ENCODE results near the gene MDK. TPM values are rescaled to one million over a fixed set of nuclear protein-coding genes. Genes with fewer than 3 reads are reported as not detected.

The MDK gene
- total and polyA plus RNA-seq, 12 donors = 3.6 to 16.5 (median 5.3) TPM

DNA sequence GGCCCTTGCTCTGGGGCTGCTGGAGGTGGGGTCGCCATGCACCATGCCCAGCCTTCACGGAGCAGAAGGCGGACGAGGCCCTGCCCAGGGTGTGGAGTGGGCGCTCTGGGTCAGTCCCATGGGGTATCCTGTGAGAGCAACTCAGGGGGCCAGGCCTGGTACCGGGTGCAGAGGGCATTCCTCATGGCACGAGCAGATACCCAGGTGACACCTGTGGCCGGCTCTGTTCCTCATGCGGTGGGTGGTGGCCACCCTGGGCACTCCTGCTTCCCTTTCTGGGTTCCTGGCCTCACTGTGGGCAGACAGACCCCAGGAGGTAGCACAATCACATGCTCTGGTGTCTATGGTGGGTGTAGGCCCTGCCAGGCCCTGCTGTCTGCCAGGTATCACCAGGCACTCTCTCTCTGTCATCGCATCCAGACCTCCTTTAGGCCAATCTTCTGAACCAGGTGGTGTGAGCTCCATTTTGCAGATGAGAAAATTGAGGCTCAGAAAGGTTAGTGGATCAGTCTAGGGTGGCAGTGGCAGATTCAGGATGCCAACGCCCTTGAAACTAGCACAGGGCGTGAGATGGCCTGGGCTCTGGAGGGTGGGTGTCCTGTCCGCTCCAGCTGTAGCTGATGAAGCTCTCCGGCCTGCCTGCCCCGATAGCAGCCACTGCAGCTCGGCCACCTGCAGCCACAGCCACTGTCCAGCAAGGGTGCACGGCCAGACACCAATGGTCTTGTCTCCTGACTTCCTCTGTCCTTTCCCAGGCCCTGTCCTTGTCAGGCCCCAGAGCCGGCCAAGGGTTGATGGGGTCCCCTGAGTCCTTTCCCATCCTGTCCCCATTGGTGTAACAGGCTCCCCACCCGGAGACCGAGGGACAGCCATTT is 19.1 kb upstream of the MDK start:
- no peaks in the 10 kb centered on the region for H3K9me3 ChIP-seq
- H3K27me3 ChIP-seq = no peaks in the 10 kb centered on the region
- DNase-seq (peak in 1 of 2 donors; percentile 40), ATAC-seq (peak in 6 of 8 donors; percentile 1 to 18 (median 6))
- peak overlapping the region in 9 of 10 donors; percentile 31 to 60 (median 57) for H3K4me3 ChIP-seq
- TF ChIP-seq, protein P1, sequence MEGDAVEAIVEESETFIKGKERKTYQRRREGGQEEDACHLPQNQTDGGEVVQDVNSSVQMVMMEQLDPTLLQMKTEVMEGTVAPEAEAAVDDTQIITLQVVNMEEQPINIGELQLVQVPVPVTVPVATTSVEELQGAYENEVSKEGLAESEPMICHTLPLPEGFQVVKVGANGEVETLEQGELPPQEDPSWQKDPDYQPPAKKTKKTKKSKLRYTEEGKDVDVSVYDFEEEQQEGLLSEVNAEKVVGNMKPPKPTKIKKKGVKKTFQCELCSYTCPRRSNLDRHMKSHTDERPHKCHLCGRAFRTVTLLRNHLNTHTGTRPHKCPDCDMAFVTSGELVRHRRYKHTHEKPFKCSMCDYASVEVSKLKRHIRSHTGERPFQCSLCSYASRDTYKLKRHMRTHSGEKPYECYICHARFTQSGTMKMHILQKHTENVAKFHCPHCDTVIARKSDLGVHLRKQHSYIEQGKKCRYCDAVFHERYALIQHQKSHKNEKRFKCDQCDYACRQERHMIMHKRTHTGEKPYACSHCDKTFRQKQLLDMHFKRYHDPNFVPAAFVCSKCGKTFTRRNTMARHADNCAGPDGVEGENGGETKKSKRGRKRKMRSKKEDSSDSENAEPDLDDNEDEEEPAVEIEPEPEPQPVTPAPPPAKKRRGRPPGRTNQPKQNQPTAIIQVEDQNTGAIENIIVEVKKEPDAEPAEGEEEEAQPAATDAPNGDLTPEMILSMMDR (IDR thresholded peaks at IDR 0.05) = no peak
- H3K36me3 ChIP-seq = peaks cover 0 to 32% (median 0%) of the 10 kb centered on the region in 9 donors
- peak overlapping the region; percentile 68 to 97 (median 93) for H3K27ac ChIP-seq
- intact Hi-C loops (cut with DNase I) = loop anchor here in 2 of 10 donors (2.0 to 5.0 kb wide), 2 partner anchors 14 to 125 kb away; no protein-coding TSS in a partner anchor
- WGBS, 2 donors = 67 to 71% methylated on average over 20 of the region's 20 CpGs
- peaks cover 27 to 78% (median 63%) of the 10 kb centered on the region in 9 donors for H3K4me1 ChIP-seq

GRCh38 chr11:46363031-46363407 is 18.4 kb upstream of the MDK start:
- ATAC-seq = peak; percentile 33 to 80 (median 66)
- Histone ChIP-seq H3K9me3 (no peaks in the 10 kb centered on the region), H3K27ac (peak overlapping the region; percentile 68 to 97 (median 93)), H3K36me3 (peaks cover 0 to 37% (median 4%) of the 10 kb centered on the region in 9 donors), H3K27me3 (no peaks in the 10 kb centered on the region), H3K4me3 (peak overlapping the region in 7 of 10 donors; percentile 43 to 60 (median 57)), H3K4me1 (peaks cover 25 to 78% (median 68%) of the 10 kb centered on the region in 9 donors)
- WGBS, 2 donors = 26 to 38% methylated on average over 9 of the region's 9 CpGs
- TF ChIP-seq, protein P1 (IDR thresholded peaks at IDR 0.05) = no peak
- intact Hi-C loops (cut with DNase I) = loop anchor here in 2 of 10 donors (2.0 to 5.0 kb wide), 2 partner anchors 14 to 126 kb away; no protein-coding TSS in a partner anchor
- DNase-seq = peak; percentile 66 to 86

- intact Hi-C loops (cut with DNase I) = loop anchor here in 2 of 10 donors (2.0 to 5.0 kb wide), 2 partner anchors 15 to 126 kb away; no protein-coding TSS in a partner anchor
- TF ChIP-seq, protein P1 (IDR thresholded peaks at IDR 0.05) = peak in 6 of 9 donors; percentile 16 to 52 (median 36)
- H3K4me3 ChIP-seq = peak overlapping the region in 7 of 10 donors; percentile 0 to 60 (median 57)
- DNase-seq (peak; percentile 70 to 73), ATAC-seq (peak; percentile 6 to 75 (median 65))
- WGBS, 2 donors = 43 to 47% methylated on average over 19 to 21 of the region's 21 CpGs
- H3K27ac ChIP-seq = peak overlapping the region; percentile 68 to 97 (median 93)
- H3K27me3 ChIP-seq = no peaks in the 10 kb centered on the region
- H3K36me3 ChIP-seq = peaks cover 0 to 42% (median 8%) of the 10 kb centered on the region in 9 donors
- H3K9me3 ChIP-seq = no peaks in the 10 kb centered on the region
- H3K4me1 ChIP-seq = peaks cover 25 to 78% (median 68%) of the 10 kb centered on the region in 9 donors
These were observed 17.9 kb upstream of the MDK start for GRCh38 chr11:46363455-46364005.

GRCh38 chr11:46364056-46364455 is 17.4 kb upstream of the MDK start:
- peak in 1 of 2 donors; percentile 9 for DNase-seq
- TF ChIP-seq, protein P1 (IDR thresholded peaks at IDR 0.05) = no peak
- Histone ChIP-seq H3K4me3 (no peak overlapping the region), H3K27ac (peak overlapping the region in 9 of 10 donors; percentile 91 to 97 (median 93)), H3K9me3 (no peaks in the 10 kb centered on the region), H3K4me1 (peaks cover 25 to 78% (median 68%) of the 10 kb centered on the region in 9 donors), H3K36me3 (peaks cover 0 to 47% (median 13%) of the 10 kb centered on the region in 9 donors), H3K27me3 (no peaks in the 10 kb centered on the region)
- intact Hi-C loops (cut with DNase I) = loop anchor here in 1 of 10 donors (5.0 kb wide), 1 partner anchor 127 kb away; no protein-coding TSS in a partner anchor
- 86 to 87% methylated on average over 9 of the region's 9 CpGs for WGBS, 2 donors
- ATAC-seq = no peak

Data from heart right ventricle (tissue), 16 donors.